Measurements from ENCODE around the gene HYAL1.
A peak's percentile ranks its signal among the peaks of the same experiment; 100 is the strongest.
"Not testable (repeated sequence)": the region's sequence is repeated elsewhere in the genome, so short reads cannot be mapped to it uniquely, and the experiment has no call there.

The HYAL1 gene

GRCh38 chr3:50262778-50263177, 40.6 kb downstream of the HYAL1 start:
- H3K9ac ChIP-seq (ENCODE audit: low read length) = no peak overlapping the region
- peaks cover 51% of the 10 kb centered on the region for H3K4me1 ChIP-seq (ENCODE audit: control insufficient read depth, insufficient read depth, low read length)
- H3K27ac ChIP-seq (ENCODE audit: low read depth, low read length) = no peak overlapping the region
- H3K36me3 ChIP-seq (ENCODE audit: control insufficient read depth, insufficient read depth, low read length) = peaks cover 5% of the 10 kb centered on the region
- H3K4me3 ChIP-seq (ENCODE audit: low read length) = no peak overlapping the region
- peaks cover 3% of the 10 kb centered on the region for H3K27me3 ChIP-seq (ENCODE audit: control insufficient read depth, insufficient read depth, low read length)

GRCh38 chr3:50262200-50262599, 41.2 kb downstream of the HYAL1 start:
- Histone ChIP-seq H3K36me3 (ENCODE audit: control insufficient read depth, insufficient read depth, low read length) (peaks cover 11% of the 10 kb centered on the region), H3K4me1 (ENCODE audit: control insufficient read depth, insufficient read depth, low read length) (peaks cover 50% of the 10 kb centered on the region)
- not testable (repeated sequence) for H3K4me3 ChIP-seq (ENCODE audit: low read length); H3K27me3 ChIP-seq (ENCODE audit: control insufficient read depth, insufficient read depth, low read length); H3K9ac ChIP-seq (ENCODE audit: low read length); H3K27ac ChIP-seq (ENCODE audit: low read depth, low read length)

- peaks cover 17% of the 10 kb centered on the region for H3K36me3 ChIP-seq (ENCODE audit: control insufficient read depth, insufficient read depth, low read length)
- H3K4me3 ChIP-seq (ENCODE audit: low read length) = peak overlapping the region; percentile 66
- H3K4me1 ChIP-seq (ENCODE audit: control insufficient read depth, insufficient read depth, low read length) = peaks cover 44% of the 10 kb centered on the region
- H3K9ac ChIP-seq (ENCODE audit: low read length) = no peak overlapping the region
- H3K27ac ChIP-seq (ENCODE audit: low read depth, low read length) = peak overlapping the region; percentile 97
- H3K27me3 ChIP-seq (ENCODE audit: control insufficient read depth, insufficient read depth, low read length) = peaks cover 3% of the 10 kb centered on the region
Measured at GRCh38 chr3:50261505-50261904, 41.9 kb downstream of the HYAL1 start.

DNA sequence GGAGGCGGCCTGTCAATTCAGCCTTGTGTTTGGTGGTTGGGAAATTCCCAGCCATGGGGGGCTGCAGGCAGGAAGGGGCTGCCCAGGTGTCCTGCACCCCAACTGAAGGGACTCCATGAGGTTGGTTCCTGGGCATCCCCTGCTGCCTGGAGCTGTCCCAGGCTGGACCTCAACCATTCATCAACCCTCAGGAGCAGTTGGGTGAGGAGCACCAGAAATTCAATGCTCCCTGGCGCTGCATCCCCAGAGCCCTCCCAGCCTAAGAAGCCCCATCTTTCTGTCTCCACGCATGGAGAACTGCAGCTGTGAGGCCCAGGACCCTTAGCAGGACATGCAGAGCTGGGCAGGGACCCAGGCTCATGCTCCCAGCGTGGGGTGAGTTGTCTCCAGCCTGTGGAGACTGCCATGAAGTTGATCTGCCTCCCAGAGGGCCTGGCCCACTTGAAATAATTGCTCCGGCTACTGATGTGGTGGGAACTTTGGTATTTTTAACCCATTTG, 42.4 kb downstream of the HYAL1 start:
- peaks cover 3% of the 10 kb centered on the region for H3K27me3 ChIP-seq (ENCODE audit: control insufficient read depth, insufficient read depth, low read length)
- H3K27ac ChIP-seq (ENCODE audit: low read depth, low read length) = peak overlapping the region; percentile 97
- peaks cover 39% of the 10 kb centered on the region for H3K4me1 ChIP-seq (ENCODE audit: control insufficient read depth, insufficient read depth, low read length)
- peak overlapping the region; percentile 66 for H3K4me3 ChIP-seq (ENCODE audit: low read length)
- H3K36me3 ChIP-seq (ENCODE audit: control insufficient read depth, insufficient read depth, low read length) = peaks cover 20% of the 10 kb centered on the region
- peak overlapping the region; percentile 56 for H3K9ac ChIP-seq (ENCODE audit: low read length)

- Histone ChIP-seq H3K4me1 (ENCODE audit: control insufficient read depth, insufficient read depth, low read length) (peaks cover 32% of the 10 kb centered on the region), H3K36me3 (ENCODE audit: control insufficient read depth, insufficient read depth, low read length) (peaks cover 23% of the 10 kb centered on the region), H3K4me3 (ENCODE audit: low read length) (peak overlapping the region; percentile 66), H3K27me3 (ENCODE audit: control insufficient read depth, insufficient read depth, low read length) (peaks cover 3% of the 10 kb centered on the region), H3K9ac (ENCODE audit: low read length) (peak overlapping the region; percentile 56), H3K27ac (ENCODE audit: low read depth, low read length) (peak overlapping the region; percentile 97)
Measured at GRCh38 chr3:50260027-50260941, 43.1 kb downstream of the HYAL1 start.

GRCh38 chr3:50259432-50260026, 43.8 kb downstream of the HYAL1 start:
- peak overlapping the region; percentile 97 for H3K27ac ChIP-seq (ENCODE audit: low read depth, low read length)
- peaks cover 28% of the 10 kb centered on the region for H3K36me3 ChIP-seq (ENCODE audit: control insufficient read depth, insufficient read depth, low read length)
- peaks cover 27% of the 10 kb centered on the region for H3K4me1 ChIP-seq (ENCODE audit: control insufficient read depth, insufficient read depth, low read length)
- no peak overlapping the region for H3K9ac ChIP-seq (ENCODE audit: low read length)
- H3K4me3 ChIP-seq (ENCODE audit: low read length) = peak overlapping the region; percentile 45
- peaks cover 3% of the 10 kb centered on the region for H3K27me3 ChIP-seq (ENCODE audit: control insufficient read depth, insufficient read depth, low read length)

DNA sequence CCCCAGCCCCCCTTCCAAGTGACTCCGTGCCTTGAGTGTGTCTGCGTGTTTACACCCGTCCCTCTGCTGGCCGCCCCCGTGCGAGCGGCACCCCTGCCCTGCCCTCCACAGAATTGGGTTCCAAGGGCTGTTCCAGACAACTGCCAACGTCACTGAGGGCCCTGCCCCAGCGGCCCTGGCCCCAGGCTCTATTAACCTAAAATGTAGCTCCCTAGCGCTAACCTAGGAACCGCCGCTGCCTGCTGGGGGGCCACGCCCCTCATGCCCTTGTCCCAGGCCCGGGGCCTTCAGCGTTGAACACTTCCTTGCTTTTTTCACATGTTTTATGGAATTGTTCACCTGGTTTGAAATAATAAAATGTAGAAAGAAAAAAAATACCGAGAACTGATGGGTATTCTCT, 44.4 kb downstream of the HYAL1 start:
- Histone ChIP-seq H3K27ac (ENCODE audit: low read depth, low read length) (peak overlapping the region; percentile 97), H3K36me3 (ENCODE audit: control insufficient read depth, insufficient read depth, low read length) (peaks cover 29% of the 10 kb centered on the region), H3K9ac (ENCODE audit: low read length) (no peak overlapping the region), H3K4me1 (ENCODE audit: control insufficient read depth, insufficient read depth, low read length) (peaks cover 21% of the 10 kb centered on the region), H3K27me3 (ENCODE audit: control insufficient read depth, insufficient read depth, low read length) (no peaks in the 10 kb centered on the region), H3K4me3 (ENCODE audit: low read length) (no peak overlapping the region)

DNA sequence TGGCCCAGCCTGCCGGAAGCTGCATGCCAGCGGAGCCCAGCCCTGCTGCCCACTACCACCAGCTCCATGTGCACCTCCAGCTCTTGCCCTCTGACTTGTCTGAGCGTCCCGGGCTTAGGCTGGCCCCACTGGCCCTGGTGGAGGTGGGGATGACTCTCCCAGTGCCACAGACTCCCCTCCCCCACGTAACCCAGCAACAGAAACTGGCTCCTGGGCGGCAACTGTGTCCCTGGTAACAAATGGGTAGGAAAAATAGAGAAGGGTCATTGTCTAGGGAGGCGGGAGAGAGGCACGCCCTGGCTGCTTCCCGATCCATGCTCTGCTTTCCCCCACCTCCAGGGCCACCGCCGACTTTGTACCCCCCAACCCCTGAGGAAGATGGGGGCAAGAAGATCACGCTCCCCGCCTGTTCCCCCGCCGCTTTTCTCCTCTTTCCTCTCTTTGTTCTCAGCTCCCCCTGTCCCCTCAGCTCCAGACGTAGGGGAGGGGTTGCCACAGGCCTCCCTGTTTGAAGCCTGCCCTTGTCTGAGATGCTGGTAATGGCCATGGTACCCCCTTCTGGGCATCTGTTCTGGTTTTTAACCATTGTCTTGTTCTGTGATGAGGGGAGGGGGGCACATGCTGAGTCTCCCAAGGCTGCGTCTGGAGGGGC, 45.2 kb downstream of the HYAL1 start:
- H3K9ac ChIP-seq (ENCODE audit: low read length) = no peak overlapping the region
- H3K27me3 ChIP-seq (ENCODE audit: control insufficient read depth, insufficient read depth, low read length) = no peaks in the 10 kb centered on the region
- H3K4me1 ChIP-seq (ENCODE audit: control insufficient read depth, insufficient read depth, low read length) = peaks cover 21% of the 10 kb centered on the region
- H3K27ac ChIP-seq (ENCODE audit: low read depth, low read length) = peak overlapping the region; percentile 97
- no peak overlapping the region for H3K4me3 ChIP-seq (ENCODE audit: low read length)
- peaks cover 32% of the 10 kb centered on the region for H3K36me3 ChIP-seq (ENCODE audit: control insufficient read depth, insufficient read depth, low read length)

- peaks cover 32% of the 10 kb centered on the region for H3K36me3 ChIP-seq (ENCODE audit: control insufficient read depth, insufficient read depth, low read length)
- H3K27me3 ChIP-seq (ENCODE audit: control insufficient read depth, insufficient read depth, low read length) = no peaks in the 10 kb centered on the region
- no peak overlapping the region for H3K4me3 ChIP-seq (ENCODE audit: low read length)
- H3K27ac ChIP-seq (ENCODE audit: low read depth, low read length) = no peak overlapping the region
- H3K4me1 ChIP-seq (ENCODE audit: control insufficient read depth, insufficient read depth, low read length) = peaks cover 21% of the 10 kb centered on the region
- no peak overlapping the region for H3K9ac ChIP-seq (ENCODE audit: low read length)
Measured at GRCh38 chr3:50256978-50257890, 46.1 kb downstream of the HYAL1 start.

- no peak overlapping the region for H3K9ac ChIP-seq (ENCODE audit: low read length)
- H3K4me3 ChIP-seq (ENCODE audit: low read length) = no peak overlapping the region
- peaks cover 7% of the 10 kb centered on the region for H3K4me1 ChIP-seq (ENCODE audit: control insufficient read depth, insufficient read depth, low read length)
- H3K36me3 ChIP-seq (ENCODE audit: control insufficient read depth, insufficient read depth, low read length) = peaks cover 39% of the 10 kb centered on the region
- no peaks in the 10 kb centered on the region for H3K27me3 ChIP-seq (ENCODE audit: control insufficient read depth, insufficient read depth, low read length)
- no peak overlapping the region for H3K27ac ChIP-seq (ENCODE audit: low read depth, low read length)
Measured at GRCh38 chr3:50255251-50255615, 48.1 kb downstream of the HYAL1 start.

DNA sequence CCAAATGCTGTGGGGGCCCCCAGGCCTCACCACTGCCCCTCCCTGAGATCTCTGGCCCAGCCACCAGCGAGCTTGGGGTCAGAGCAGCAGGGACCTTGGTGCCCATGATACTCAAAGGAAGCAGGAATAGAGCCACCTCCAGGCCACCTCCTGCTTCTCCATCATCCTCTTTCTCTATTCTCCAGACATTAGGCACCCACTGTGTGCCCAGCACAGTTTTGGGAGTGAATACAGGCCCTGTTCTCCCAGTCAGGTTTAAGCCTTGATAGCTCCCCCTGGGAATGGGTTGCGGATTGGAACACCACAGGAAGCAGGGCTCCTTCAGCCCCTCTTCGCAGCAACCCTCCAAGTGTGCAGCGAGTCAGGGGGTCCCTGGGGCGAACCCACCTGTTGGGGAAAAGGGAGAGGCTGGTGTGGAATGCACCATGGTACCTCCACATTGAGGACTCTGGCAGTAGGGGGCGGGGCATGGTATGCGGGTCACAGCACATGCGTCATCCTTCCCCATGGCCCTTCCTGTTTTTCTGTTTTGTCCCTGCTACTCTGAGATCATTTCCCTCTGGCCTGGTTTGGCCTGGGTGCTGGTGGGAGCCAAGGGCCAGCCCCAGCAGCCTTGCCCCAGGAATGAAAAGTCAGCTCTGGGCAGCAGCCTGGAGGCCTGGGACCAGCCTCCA, 48.7 kb downstream of the HYAL1 start:
- no peak overlapping the region for H3K9ac ChIP-seq (ENCODE audit: low read length)
- no peak overlapping the region for H3K27ac ChIP-seq (ENCODE audit: low read depth, low read length)
- H3K27me3 ChIP-seq (ENCODE audit: control insufficient read depth, insufficient read depth, low read length) = no peaks in the 10 kb centered on the region
- peaks cover 39% of the 10 kb centered on the region for H3K36me3 ChIP-seq (ENCODE audit: control insufficient read depth, insufficient read depth, low read length)
- H3K4me3 ChIP-seq (ENCODE audit: low read length) = no peak overlapping the region
- peaks cover 5% of the 10 kb centered on the region for H3K4me1 ChIP-seq (ENCODE audit: control insufficient read depth, insufficient read depth, low read length)
